Measurements from ENCODE around the gene HOXC6.

GRCh38 chr12:54022960-54023884, 5.0 kb upstream of the HOXC6 start:
- TF ChIP-seq CTCF (IDR thresholded peaks at IDR 0.05) = no peak
- no peak for TF ChIP-seq USF1 (CRISPR knock-in tag; IDR thresholded peaks at IDR 0.05)
- no peak for TF ChIP-seq HMGXB4 (CRISPR knock-in tag; IDR thresholded peaks at IDR 0.05)
- TF ChIP-seq MXD4 (CRISPR knock-in tag; IDR thresholded peaks at IDR 0.05; ENCODE audit: borderline replicate concordance) = no peak
- no peak for TF ChIP-seq ATF3 (CRISPR knock-in tag; conservative IDR thresholded peaks at IDR 0.05)
- TF ChIP-seq PRRX2 (CRISPR knock-in tag; IDR thresholded peaks at IDR 0.05) = no peak
- TF ChIP-seq CREB1 (CRISPR knock-in tag; IDR thresholded peaks at IDR 0.05) = no peak

All from WTC11 (cell line).